ENCODE results near the gene NSDHL. TPM values are rescaled to one million over a fixed set of nuclear protein-coding genes. Genes with fewer than 3 reads are reported as not detected.

NSDHL gene
- total RNA-seq, 1 experiment from 2014 or later: 22.1 TPM

DNA sequence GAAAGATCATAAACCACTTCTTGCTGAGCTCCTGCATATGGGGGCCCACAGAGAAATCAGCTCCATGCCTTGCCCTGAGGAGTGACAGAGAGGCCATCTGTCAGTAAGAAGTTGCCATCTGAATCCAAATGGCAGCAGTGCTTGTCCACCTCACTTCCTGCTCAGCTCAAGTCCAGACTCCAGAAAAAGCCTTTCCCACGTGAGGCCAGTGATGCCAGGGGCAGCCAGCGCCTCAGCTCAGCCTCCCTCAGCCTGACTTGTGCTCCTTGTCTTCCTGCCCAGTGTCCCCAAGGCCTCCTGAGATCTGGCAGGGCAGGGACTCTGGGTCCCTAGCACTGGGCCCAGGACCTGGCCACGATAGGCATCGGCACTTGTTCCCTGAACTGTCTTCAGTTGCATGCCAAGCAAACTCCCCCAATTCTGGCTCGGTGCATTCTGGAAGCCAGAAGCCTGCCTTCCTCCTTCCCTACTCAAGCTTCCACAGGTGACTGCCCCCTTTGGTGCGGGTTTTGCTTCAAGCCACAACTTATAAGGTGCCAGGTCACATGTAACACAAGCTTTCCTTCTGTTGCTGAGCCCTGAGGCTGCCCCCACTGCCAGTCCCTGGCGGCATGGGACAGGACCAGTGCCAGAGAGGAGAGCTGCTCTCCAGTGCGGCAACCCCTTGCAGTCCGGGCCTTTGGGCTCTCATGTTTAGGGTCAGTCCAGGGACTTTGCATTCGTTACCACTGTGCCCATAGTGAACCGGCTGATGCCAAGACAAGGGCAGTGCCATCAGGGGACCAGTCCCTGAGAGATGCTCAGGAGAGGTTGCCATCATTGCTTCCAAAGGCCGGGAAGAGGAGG lies 69.2 kb downstream of the NSDHL start (continued):
- TF ChIP-seq EZH2phosphoT487 (IDR thresholded peaks at IDR 0.05; ENCODE audit: borderline replicate concordance): no peak

DNA sequence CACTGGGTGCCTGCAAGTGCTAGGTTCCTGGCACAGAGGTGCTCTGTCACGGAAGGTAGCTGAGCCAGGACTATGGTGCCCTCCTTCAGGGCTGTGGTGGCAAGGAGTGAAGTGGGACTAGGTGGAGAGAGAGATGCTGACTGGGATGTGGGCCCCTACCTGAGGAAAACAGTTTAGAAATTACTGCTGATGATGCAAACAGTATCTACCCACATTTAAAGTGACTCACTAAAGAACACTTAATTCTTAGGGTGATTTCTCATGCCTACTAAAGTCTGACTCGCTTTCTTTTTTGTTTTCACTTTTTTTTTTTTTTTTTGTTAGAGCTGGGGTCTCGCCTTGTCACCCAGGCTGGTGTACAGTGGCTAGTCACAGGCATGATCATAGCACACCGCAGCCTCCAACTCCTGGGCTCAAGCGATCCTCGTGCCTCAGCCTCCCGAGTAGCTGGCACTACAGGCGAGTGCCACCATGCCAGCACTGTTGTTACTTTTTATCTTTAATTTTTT lies 70.1 kb downstream of the NSDHL start:
- RAD21 ChIA-PET (ENCODE audit: low non-redundant PET in 1 of 2, low total read pairs in 2 of 2, uncharacterized antibody in 2 of 2, unreplicated experiment in 2 of 2): no interaction called here
- intact Hi-C loops (cut with micrococcal nuclease): no loop called here
- no peak for ATAC-seq

More for the DNA sequence above, 70.1 kb downstream of the NSDHL start:
- H3K27me3 ChIP-seq (ENCODE audit: insufficient read depth, low read length): no peaks in the 10 kb centered on the region
- DNase-seq (ENCODE audit: low read depth, low spot score): no peak
- H3K27ac ChIP-seq (ENCODE audit: low read depth, low read length): no peak overlapping the region
- CTCF ChIA-PET: interaction anchor here (0.7 kb wide), 1 partner anchor 12 kb away, joined by 3 read pairs; no protein-coding TSS in a partner anchor
- no peaks in the 10 kb centered on the region for H3K79me2 ChIP-seq (ENCODE audit: insufficient read depth, low read length)
- BruUV-seq (replicated peaks): no TSS peak
- POLR2A ChIA-PET: no interaction called here
- no peak overlapping the region for H3K9ac ChIP-seq (ENCODE audit: low read length)
- H3K9me3 ChIP-seq (ENCODE audit: control insufficient read depth in 1 of 2, insufficient read depth in 1 of 2, low read depth in 1 of 2, low read length in 2 of 2): no peaks in the 10 kb centered on the region
- no peak for TF ChIP-seq YY1 (IDR thresholded peaks at IDR 0.05; ENCODE audit: extremely low read depth, insufficient replicate concordance, low read depth, low read length)
- no peak for TF ChIP-seq EZH2 (IDR thresholded peaks at IDR 0.05)
- no peak for TF ChIP-seq EGR1 (IDR thresholded peaks at IDR 0.05; ENCODE audit: low read depth)
- TF ChIP-seq JUND (IDR thresholded peaks at IDR 0.05): no peak
- TF ChIP-seq SP1 (IDR thresholded peaks at IDR 0.05; ENCODE audit: low read depth): no peak
- TF ChIP-seq POLR2A (IDR thresholded peaks at IDR 0.05; ENCODE audit: borderline replicate concordance, extremely low read depth, insufficient read depth, insufficient read length): no peak
- no peak for TF ChIP-seq SIN3A (IDR thresholded peaks at IDR 0.05; ENCODE audit: low read depth)
- no peak for TF ChIP-seq CBX3 (IDR thresholded peaks at IDR 0.05; ENCODE audit: low read depth)
- TF ChIP-seq ZFX (IDR thresholded peaks at IDR 0.05): no peak
- TF ChIP-seq, protein P1, sequence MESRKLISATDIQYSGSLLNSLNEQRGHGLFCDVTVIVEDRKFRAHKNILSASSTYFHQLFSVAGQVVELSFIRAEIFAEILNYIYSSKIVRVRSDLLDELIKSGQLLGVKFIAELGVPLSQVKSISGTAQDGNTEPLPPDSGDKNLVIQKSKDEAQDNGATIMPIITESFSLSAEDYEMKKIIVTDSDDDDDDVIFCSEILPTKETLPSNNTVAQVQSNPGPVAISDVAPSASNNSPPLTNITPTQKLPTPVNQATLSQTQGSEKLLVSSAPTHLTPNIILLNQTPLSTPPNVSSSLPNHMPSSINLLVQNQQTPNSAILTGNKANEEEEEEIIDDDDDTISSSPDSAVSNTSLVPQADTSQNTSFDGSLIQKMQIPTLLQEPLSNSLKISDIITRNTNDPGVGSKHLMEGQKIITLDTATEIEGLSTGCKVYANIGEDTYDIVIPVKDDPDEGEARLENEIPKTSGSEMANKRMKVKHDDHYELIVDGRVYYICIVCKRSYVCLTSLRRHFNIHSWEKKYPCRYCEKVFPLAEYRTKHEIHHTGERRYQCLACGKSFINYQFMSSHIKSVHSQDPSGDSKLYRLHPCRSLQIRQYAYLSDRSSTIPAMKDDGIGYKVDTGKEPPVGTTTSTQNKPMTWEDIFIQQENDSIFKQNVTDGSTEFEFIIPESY (IDR thresholded peaks at IDR 0.05; ENCODE audit: extremely low read depth, insufficient replicate concordance, low read length): no peak
- no peak for TF ChIP-seq SRF (IDR thresholded peaks at IDR 0.05; ENCODE audit: low read depth)
- TF ChIP-seq ZNF274 (IDR thresholded peaks at IDR 0.05; ENCODE audit: low read depth, low read length): no peak
- no peak for TF ChIP-seq RAD21 (IDR thresholded peaks at IDR 0.05; ENCODE audit: low read depth)
- TF ChIP-seq, protein P2, sequence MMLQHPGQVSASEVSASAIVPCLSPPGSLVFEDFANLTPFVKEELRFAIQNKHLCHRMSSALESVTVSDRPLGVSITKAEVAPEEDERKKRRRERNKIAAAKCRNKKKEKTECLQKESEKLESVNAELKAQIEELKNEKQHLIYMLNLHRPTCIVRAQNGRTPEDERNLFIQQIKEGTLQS (IDR thresholded peaks at IDR 0.05): no peak
- TF ChIP-seq, protein P3, sequence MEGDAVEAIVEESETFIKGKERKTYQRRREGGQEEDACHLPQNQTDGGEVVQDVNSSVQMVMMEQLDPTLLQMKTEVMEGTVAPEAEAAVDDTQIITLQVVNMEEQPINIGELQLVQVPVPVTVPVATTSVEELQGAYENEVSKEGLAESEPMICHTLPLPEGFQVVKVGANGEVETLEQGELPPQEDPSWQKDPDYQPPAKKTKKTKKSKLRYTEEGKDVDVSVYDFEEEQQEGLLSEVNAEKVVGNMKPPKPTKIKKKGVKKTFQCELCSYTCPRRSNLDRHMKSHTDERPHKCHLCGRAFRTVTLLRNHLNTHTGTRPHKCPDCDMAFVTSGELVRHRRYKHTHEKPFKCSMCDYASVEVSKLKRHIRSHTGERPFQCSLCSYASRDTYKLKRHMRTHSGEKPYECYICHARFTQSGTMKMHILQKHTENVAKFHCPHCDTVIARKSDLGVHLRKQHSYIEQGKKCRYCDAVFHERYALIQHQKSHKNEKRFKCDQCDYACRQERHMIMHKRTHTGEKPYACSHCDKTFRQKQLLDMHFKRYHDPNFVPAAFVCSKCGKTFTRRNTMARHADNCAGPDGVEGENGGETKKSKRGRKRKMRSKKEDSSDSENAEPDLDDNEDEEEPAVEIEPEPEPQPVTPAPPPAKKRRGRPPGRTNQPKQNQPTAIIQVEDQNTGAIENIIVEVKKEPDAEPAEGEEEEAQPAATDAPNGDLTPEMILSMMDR (IDR thresholded peaks at IDR 0.05 in 2 of 3, conservative IDR thresholded peaks at IDR 0.05 in 1 of 3; ENCODE audit: borderline replicate concordance in 1 of 3, insufficient read depth in 1 of 3, low read depth in 2 of 3, low read length in 2 of 3): no peak
- no peak for TF ChIP-seq TCF7L2 (IDR thresholded peaks at IDR 0.05; ENCODE audit: borderline replicate concordance, extremely low read depth, insufficient read depth, insufficient read length)
- TF ChIP-seq, protein P4, sequence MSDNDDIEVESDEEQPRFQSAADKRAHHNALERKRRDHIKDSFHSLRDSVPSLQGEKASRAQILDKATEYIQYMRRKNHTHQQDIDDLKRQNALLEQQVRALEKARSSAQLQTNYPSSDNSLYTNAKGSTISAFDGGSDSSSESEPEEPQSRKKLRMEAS (IDR thresholded peaks at IDR 0.05): no peak
- TF ChIP-seq POLR2AphosphoS5 (IDR thresholded peaks at IDR 0.05; ENCODE audit: low read depth, low read length): no peak
- TF ChIP-seq FOSL1 (IDR thresholded peaks at IDR 0.05; ENCODE audit: low read depth): no peak
- no peak for TF ChIP-seq CEBPB (IDR thresholded peaks at IDR 0.05; ENCODE audit: low read depth)
- no peak overlapping the region for H3K4me3 ChIP-seq (replicated peaks in 1 of 2; ENCODE audit: low read depth in 1 of 2, low read length in 2 of 2)
- H4K20me1 ChIP-seq (ENCODE audit: insufficient read depth): no peaks in the 10 kb centered on the region
- H3K36me3 ChIP-seq (ENCODE audit: control insufficient read depth in 1 of 2, insufficient read depth in 2 of 2, low read length in 2 of 2): no peaks in the 10 kb centered on the region
- H3K4me1 ChIP-seq (ENCODE audit: control insufficient read depth in 1 of 2, insufficient read depth in 2 of 2, low read length in 2 of 2): peaks cover 12 to 51% of the 10 kb centered on the region in 2 experiments
- no peak overlapping the region for H2AFZ ChIP-seq (ENCODE audit: low read depth, low read length, poor library complexity, severe bottlenecking)
- no peak overlapping the region for H3K4me2 ChIP-seq (ENCODE audit: low read length)
- no peaks in the 10 kb centered on the region for H3K9me2 ChIP-seq (ENCODE audit: insufficient read depth)
